Neuronal stem cell (in vitro differentiated cells): ENCODE data around the gene PAK4.
A peak's percentile ranks its signal among the peaks of the same experiment; 100 is the strongest.

ENCODE experiments used
- DNase-seq: peaks from one replicate; pipeline ENCODE4 v3.0.0-alpha.2; 2013; ENCODE audit warnings: low spot score
- H2AFZ ChIP-seq: one replicate; pipeline ENCODE4 v1.6.1; 2013; ENCODE audit warnings: mild to moderate bottlenecking, low read length, inconsistent platforms
- H2AK5ac ChIP-seq: 2 replicates; pipeline ENCODE4 v1.6.1; 2013; ENCODE audit warnings: low read depth, mild to moderate bottlenecking, inconsistent platforms, low read length, moderate library complexity, mixed read lengths
- H2BK120ac ChIP-seq: 2 replicates; pipeline ENCODE4 v1.6.1; 2013; ENCODE audit warnings: low read depth, mild to moderate bottlenecking, inconsistent platforms, low read length, moderate library complexity, mixed read lengths
- H2BK12ac ChIP-seq: one replicate; pipeline ENCODE4 v1.6.1; 2013; ENCODE audit warnings: low read length, inconsistent platforms
- H2BK15ac ChIP-seq: 2 replicates; pipeline ENCODE4 v1.6.1; 2013; ENCODE audit warnings: mild to moderate bottlenecking, low read length, inconsistent platforms, mixed read lengths
- H2BK5ac ChIP-seq: one replicate; pipeline ENCODE4 v1.6.1; 2013; ENCODE audit warnings: inconsistent platforms, mild to moderate bottlenecking, low read length, moderate library complexity
- H3K14ac ChIP-seq: one replicate; pipeline ENCODE4 v1.6.1; 2013; ENCODE audit warnings: low read length, inconsistent platforms
- H3K18ac ChIP-seq: 2 replicates; pipeline ENCODE4 v1.6.1; 2013; ENCODE audit warnings: low read length, inconsistent platforms
- H3K23ac ChIP-seq: 2 replicates; pipeline ENCODE4 v1.6.1; 2013; ENCODE audit warnings: low read depth, mild to moderate bottlenecking, mixed read lengths, low read length, inconsistent platforms; ENCODE audit not compliant: poor library complexity
- H3K27ac ChIP-seq: replicated peaks from 3 replicates; pipeline ENCODE4 v1.5.1; 2013; ENCODE audit warnings: low read length, inconsistent platforms
- H3K27me3 ChIP-seq, 3 experiments: 2 replicates each; pipeline ENCODE4 v1.6.1; 2013; ENCODE audit warnings: low read length in 3 of 3, mild to moderate bottlenecking in 2 of 3, inconsistent platforms in 1 of 3, low read depth in 1 of 3, mixed read lengths in 1 of 3, moderate library complexity in 1 of 3; ENCODE audit not compliant: control insufficient read depth in 3 of 3, insufficient read depth in 3 of 3
- H3K36me3 ChIP-seq, 2 donors: replicated peaks in 1 of 2; 2 replicates each; pipeline ENCODE4 v1.6.1; 2013; ENCODE audit warnings: low read length in 2 of 2; ENCODE audit not compliant: control insufficient read depth in 2 of 2, insufficient read depth in 2 of 2
- H3K4ac ChIP-seq: 2 replicates; pipeline ENCODE4 v1.6.1; 2013; ENCODE audit warnings: inconsistent platforms, mild to moderate bottlenecking, low read length, moderate library complexity
- H3K4me1 ChIP-seq, 2 donors: 1 replicate in 1 of 2; 2 replicates in 1 of 2; pipeline ENCODE4 v1.6.1; 2013; ENCODE audit warnings: low read length in 2 of 2, low read depth in 1 of 2; ENCODE audit not compliant: control insufficient read depth in 2 of 2, insufficient read depth in 1 of 2
- H3K4me2 ChIP-seq: one replicate; pipeline ENCODE4 v1.6.1; 2013; ENCODE audit warnings: mild to moderate bottlenecking, low read length, inconsistent platforms; ENCODE audit not compliant: insufficient read depth, poor library complexity, severe bottlenecking
- H3K4me3 ChIP-seq, 2 donors: 2 replicates each; pipeline ENCODE4 v1.5.1; 2013; ENCODE audit warnings: low read length in 2 of 2, mild to moderate bottlenecking in 2 of 2, inconsistent platforms in 1 of 2, moderate library complexity in 1 of 2
- H3K79me1 ChIP-seq: one replicate; pipeline ENCODE4 v1.6.1; 2013; ENCODE audit warnings: low read depth, mild to moderate bottlenecking, inconsistent platforms, low read length, moderate library complexity
- H3K9ac ChIP-seq: one replicate; pipeline ENCODE4 v1.6.1; 2013; ENCODE audit warnings: mild to moderate bottlenecking, low read depth, low read length, inconsistent platforms; ENCODE audit not compliant: poor library complexity
- H3K9me3 ChIP-seq, 2 donors: replicated peaks in 1 of 2; 2 replicates each; pipeline versions ENCODE3 to v1.6.1; 2013; ENCODE audit warnings: low read length in 2 of 2, mild to moderate bottlenecking in 2 of 2, inconsistent platforms in 1 of 2, low read depth in 1 of 2, mixed read lengths in 1 of 2, moderate library complexity in 1 of 2; ENCODE audit not compliant: control insufficient read depth in 2 of 2, insufficient read depth in 1 of 2
- H4K8ac ChIP-seq: one replicate; pipeline ENCODE4 v1.6.1; 2013; ENCODE audit warnings: low read depth, mild to moderate bottlenecking, inconsistent platforms, low read length, moderate library complexity
- H4K91ac ChIP-seq: one replicate; pipeline ENCODE4 v1.6.1; 2013; ENCODE audit warnings: low read length, low read depth, mild to moderate bottlenecking, inconsistent platforms; ENCODE audit not compliant: poor library complexity
- WGBS, 2 donors: extraction: QIAGEN DNeasy Blood & Tissue Kit; methylation state at CpG; one replicate each; pipeline ENCODE4 v1.1.7; 2013; ENCODE audit warnings: missing lambda C conversion rate in 2 of 2, mixed read lengths in 1 of 2; ENCODE audit not compliant: insufficient read length in 2 of 2, insufficient replicate concordance in 1 of 2; ENCODE audit errors: extremely low coverage in 2 of 2; 5-methylcytosine and 5-hydroxymethylcytosine counted together

PAK4 gene

GRCh38 chr19:39171479-39172465 is 46.2 kb downstream of the PAK4 start:
- peak overlapping the region; percentile 18 for H3K4me2 ChIP-seq
- no peak overlapping the region for H3K4me3 ChIP-seq
- H3K79me1 ChIP-seq, result peaks cover 6% of the 10 kb centered on the region
- WGBS, 2 donors, result no CpG with 5 or more reads among the region's 27 CpGs
- H3K14ac ChIP-seq, result peak overlapping the region; percentile 56
- no peak overlapping the region for H2AFZ ChIP-seq
- H3K36me3 ChIP-seq, result peaks cover 39 to 44% of the 10 kb centered on the region in 2 donors
- DNase-seq, result no peak
- peak overlapping the region; percentile 17 for H3K18ac ChIP-seq
- H3K4ac ChIP-seq, result no peak overlapping the region
- H3K9ac ChIP-seq, result peak overlapping the region; percentile 4
- H2AK5ac ChIP-seq, result no peak overlapping the region
- H4K91ac ChIP-seq, result no peak overlapping the region
- H2BK120ac ChIP-seq, result no peak overlapping the region
- H3K9me3 ChIP-seq, result no peaks in the 10 kb centered on the region
- no peak overlapping the region for H2BK5ac ChIP-seq
- no peak overlapping the region for H4K8ac ChIP-seq
- H3K4me1 ChIP-seq, result peaks cover 0 to 4% of the 10 kb centered on the region in 2 donors
- H2BK12ac ChIP-seq, result no peak overlapping the region
- no peak overlapping the region for H3K27ac ChIP-seq
- no peak overlapping the region for H2BK15ac ChIP-seq
- no peak overlapping the region for H3K23ac ChIP-seq
- H3K27me3 ChIP-seq, result no peaks in the 10 kb centered on the region

- H3K27ac ChIP-seq, result no peak overlapping the region
- no peak overlapping the region for H2AFZ ChIP-seq
- no peak overlapping the region for H3K23ac ChIP-seq
- no peaks in the 10 kb centered on the region for H3K9me3 ChIP-seq
- no peak overlapping the region for H3K4me2 ChIP-seq
- peaks cover 7% of the 10 kb centered on the region for H3K79me1 ChIP-seq
- H3K9ac ChIP-seq, result no peak overlapping the region
- no peak overlapping the region for H3K14ac ChIP-seq
- H2BK5ac ChIP-seq, result no peak overlapping the region
- WGBS, 2 donors, result no CpG with 5 or more reads among the region's 45 CpGs
- H3K27me3 ChIP-seq, result no peaks in the 10 kb centered on the region
- peaks cover 44 to 55% of the 10 kb centered on the region in 2 donors for H3K36me3 ChIP-seq
- H2BK120ac ChIP-seq, result no peak overlapping the region
- no peak overlapping the region for H2AK5ac ChIP-seq
- no peak overlapping the region for H4K8ac ChIP-seq
- H3K18ac ChIP-seq, result no peak overlapping the region
- DNase-seq, result no peak
- peaks cover 0 to 4% of the 10 kb centered on the region in 2 donors for H3K4me1 ChIP-seq
- H2BK15ac ChIP-seq, result no peak overlapping the region
- H4K91ac ChIP-seq, result no peak overlapping the region
- peak overlapping the region in 1 of 2 donors; percentile 48 for H3K4me3 ChIP-seq
- no peak overlapping the region for H2BK12ac ChIP-seq
- no peak overlapping the region for H3K4ac ChIP-seq
These were observed 47.3 kb downstream of the PAK4 start for GRCh38 chr19:39172700-39173501.

- Histone ChIP-seq H3K18ac (no peak overlapping the region), H3K9ac (no peak overlapping the region), H3K23ac (no peak overlapping the region), H3K27ac (no peak overlapping the region), H2BK12ac (no peak overlapping the region), H3K36me3 (peaks cover 48 to 61% of the 10 kb centered on the region in 2 donors), H4K91ac (no peak overlapping the region), H2BK5ac (no peak overlapping the region), H3K27me3 (no peaks in the 10 kb centered on the region), H2AFZ (no peak overlapping the region), H2AK5ac (no peak overlapping the region), H3K4ac (no peak overlapping the region), H3K9me3 (no peaks in the 10 kb centered on the region), H3K4me2 (no peak overlapping the region), H2BK15ac (no peak overlapping the region), H3K14ac (no peak overlapping the region), H2BK120ac (no peak overlapping the region), H3K79me1 (peaks cover 8% of the 10 kb centered on the region), H4K8ac (no peak overlapping the region), H3K4me1 (peaks cover 0 to 4% of the 10 kb centered on the region in 2 donors), H3K4me3 (no peak overlapping the region)
- no CpG with 5 or more reads among the region's 25 CpGs for WGBS, 2 donors
- DNase-seq, result no peak
These were observed 48.0 kb downstream of the PAK4 start for GRCh38 chr19:39173502-39173991.
